H9 (cell line): ENCODE results near the gene USP7. TPM values are rescaled to one million over a fixed set of nuclear protein-coding genes. Genes with fewer than 3 reads are reported as not detected.

Experiments
- DNase-seq: peaks from one replicate; pipeline ENCODE4 v3.0.0-alpha.2; 2017
- H2AFZ ChIP-seq: one replicate; pipeline ENCODE4 v1.6.1; 2013; ENCODE audit warnings: mild to moderate bottlenecking, low read length, control low read depth, moderate library complexity
- H2AK5ac ChIP-seq: 2 replicates; pipeline ENCODE4 v1.6.1; 2013; ENCODE audit warnings: low read length, control low read depth, mixed read lengths; ENCODE audit not compliant: insufficient read length
- H2BK120ac ChIP-seq: one replicate; pipeline ENCODE4 v1.6.1; 2013; ENCODE audit warnings: low read depth, mild to moderate bottlenecking, low read length, control low read depth, inconsistent platforms; ENCODE audit not compliant: poor library complexity, severe bottlenecking
- H2BK12ac ChIP-seq: 2 replicates; pipeline ENCODE4 v1.6.1; 2013; ENCODE audit warnings: low read length, control low read depth, mixed read lengths, low read depth; ENCODE audit not compliant: insufficient read length
- H2BK15ac ChIP-seq: 2 replicates; pipeline ENCODE4 v1.6.1; 2013; ENCODE audit warnings: low read depth, low read length, control low read depth
- H2BK20ac ChIP-seq: one replicate; pipeline ENCODE4 v1.6.1; 2013; ENCODE audit warnings: low read depth, mild to moderate bottlenecking, low read length, control low read depth, inconsistent platforms; ENCODE audit not compliant: poor library complexity, severe bottlenecking
- H2BK5ac ChIP-seq: 2 replicates; pipeline ENCODE4 v1.6.1; 2013; ENCODE audit warnings: low read length, control low read depth, mixed read lengths; ENCODE audit not compliant: insufficient read length
- H3K14ac ChIP-seq: 2 replicates; pipeline ENCODE4 v1.6.1; 2013; ENCODE audit warnings: low read length, control low read depth; ENCODE audit not compliant: insufficient read depth
- H3K18ac ChIP-seq: 2 replicates; pipeline ENCODE4 v1.6.1; 2013; ENCODE audit warnings: low read depth, mild to moderate bottlenecking, mixed read lengths, low read length, control low read depth; ENCODE audit not compliant: insufficient read length
- H3K23ac ChIP-seq: 2 replicates; pipeline ENCODE4 v1.6.1; 2013; ENCODE audit warnings: low read length, control low read depth, mixed read lengths, low read depth; ENCODE audit not compliant: insufficient read length
- H3K23me2 ChIP-seq: 2 replicates; pipeline ENCODE4 v1.6.1; 2013; ENCODE audit warnings: low read depth, mild to moderate bottlenecking, mixed read lengths, low read length, control low read depth; ENCODE audit not compliant: insufficient read length, poor library complexity, severe bottlenecking
- H3K27ac ChIP-seq: 2 replicates; pipeline ENCODE4 v1.5.1; 2013; ENCODE audit warnings: low read length, control low read depth, mixed read lengths, low read depth; ENCODE audit not compliant: insufficient read length
- H3K27me3 ChIP-seq: 2 replicates; pipeline ENCODE4 v1.6.1; 2013; ENCODE audit warnings: low read length, control low read depth, inconsistent platforms; ENCODE audit not compliant: insufficient read depth
- H3K4ac ChIP-seq: 2 replicates; pipeline ENCODE4 v1.6.1; 2013; ENCODE audit warnings: low read depth, mild to moderate bottlenecking, control low read depth, inconsistent platforms, low read length, moderate library complexity
- H3K4me1 ChIP-seq: 2 replicates; pipeline ENCODE4 v1.6.1; 2013; ENCODE audit warnings: low read length, control low read depth, inconsistent platforms; ENCODE audit not compliant: insufficient read depth
- H3K4me2 ChIP-seq: 2 replicates; pipeline ENCODE4 v1.6.1; 2013; ENCODE audit warnings: low read length, control low read depth, mixed read lengths; ENCODE audit not compliant: insufficient read length, insufficient read depth
- H3K56ac ChIP-seq: 2 replicates; pipeline ENCODE4 v1.6.1; 2013; ENCODE audit warnings: low read depth, mild to moderate bottlenecking, mixed read lengths, low read length, control low read depth; ENCODE audit not compliant: insufficient read length
- H3K79me1 ChIP-seq: 2 replicates; pipeline ENCODE4 v1.6.1; 2013; ENCODE audit warnings: low read depth, mild to moderate bottlenecking, moderate library complexity, low read length, control low read depth, inconsistent platforms; ENCODE audit not compliant: insufficient read depth, poor library complexity, severe bottlenecking
- H3K79me2 ChIP-seq: 2 replicates; pipeline ENCODE4 v1.6.1; 2013; ENCODE audit warnings: low read length, control low read depth, inconsistent platforms; ENCODE audit not compliant: insufficient read depth
- H3K9ac ChIP-seq: 2 replicates; pipeline ENCODE4 v1.6.1; 2013; ENCODE audit warnings: low read length, control low read depth, mixed read lengths; ENCODE audit not compliant: insufficient read length; ENCODE audit errors: extremely low read depth
- H3K9me3 ChIP-seq: one replicate; pipeline ENCODE4 v1.6.1; 2013; ENCODE audit warnings: low read depth, low read length, inconsistent platforms; ENCODE audit not compliant: control insufficient read depth
- H3T11ph ChIP-seq: one replicate; pipeline ENCODE4 v1.6.1; 2013; ENCODE audit warnings: mild to moderate bottlenecking, low read length, control low read depth, inconsistent platforms
- H4K20me1 ChIP-seq: one replicate; pipeline ENCODE4 v1.6.1; 2013; ENCODE audit not compliant: control insufficient read depth, insufficient read length, insufficient read depth
- H4K5ac ChIP-seq: 2 replicates; pipeline ENCODE4 v1.6.1; 2013; ENCODE audit warnings: low read depth, mild to moderate bottlenecking, mixed read lengths, low read length, control low read depth; ENCODE audit not compliant: insufficient read length
- H4K8ac ChIP-seq: replicated peaks from 2 replicates; pipeline ENCODE4 v1.6.1; 2013; ENCODE audit warnings: low read length, control low read depth, mixed read lengths, low read depth; ENCODE audit not compliant: insufficient read length
- H4K91ac ChIP-seq: 2 replicates; pipeline ENCODE4 v1.6.1; 2013; ENCODE audit warnings: low read depth, mild to moderate bottlenecking, moderate library complexity, mixed read lengths, low read length, control low read depth; ENCODE audit not compliant: insufficient read length
- H3K27ac Mint-ChIP-seq, 3 experiments: 2 replicates in 2 of 3; 3 replicates in 1 of 3; pipeline ENCODE4 v1.8.0; 2020 to 2021; ENCODE audit warnings: mixed read lengths in 3 of 3, mild to moderate bottlenecking in 1 of 3, moderate library complexity in 1 of 3
- H3K27me3 Mint-ChIP-seq: 2 replicates; pipeline ENCODE4 v1.8.0; 2021; ENCODE audit warnings: low read depth, mild to moderate bottlenecking, moderate library complexity, mixed read lengths
- H3K36me3 Mint-ChIP-seq, 3 experiments: 2 replicates in 2 of 3; 3 replicates in 1 of 3; pipeline ENCODE4 v1.8.0; 2020 to 2021; ENCODE audit warnings: low read depth in 3 of 3, mixed read lengths in 3 of 3; ENCODE audit not compliant: insufficient read depth in 1 of 3
- H3K4me1 Mint-ChIP-seq, 2 experiments: 2 replicates each; pipeline ENCODE4 v1.8.0; 2020; ENCODE audit warnings: mixed read lengths in 2 of 2
- H3K4me3 Mint-ChIP-seq, 2 experiments: 2 replicates in 1 of 2; 3 replicates in 1 of 2; pipeline ENCODE4 v1.8.0; 2020 to 2021; ENCODE audit warnings: mild to moderate bottlenecking in 2 of 2, mixed read lengths in 2 of 2, moderate library complexity in 1 of 2
- H3K9me3 Mint-ChIP-seq, 2 experiments: 2 replicates in 1 of 2; 3 replicates in 1 of 2; pipeline ENCODE4 v1.8.0; 2020; ENCODE audit warnings: mild to moderate bottlenecking in 2 of 2, mixed read lengths in 2 of 2, moderate library complexity in 1 of 2
- CTCF ChIP-seq: fragments of 200-600 bp; sonication (generic); conservative IDR thresholded peaks from 3 replicates; pipeline ENCODE4 v1.8.0; 2021; ENCODE audit warnings: antibody characterized with exemption, mild to moderate bottlenecking
- WGBS: extraction: QIAGEN DNeasy Blood & Tissue Kit; methylation state at CpG from one replicate; pipeline ENCODE4 v1.1.7; 2013; ENCODE audit warnings: missing lambda C conversion rate, low lambda C conversion rate, mixed read lengths; ENCODE audit not compliant: insufficient read length; ENCODE audit errors: extremely low coverage; 5-methylcytosine and 5-hydroxymethylcytosine counted together
- total RNA-seq: library from RNA; stranded (reverse); gene quantifications from 2 replicates; pipeline ENCODE4 v1.2.1, GENCODE V29; 2021

The USP7 gene
- total RNA-seq, 1 experiment from 2014 or later = 192 TPM

- no peak for TF ChIP-seq CTCF
- Histone ChIP-seq H3K27ac (no peak overlapping the region), H3K79me2 (peaks cover 26% of the 10 kb centered on the region; the same call in 1 of the 2 replicates), H2BK15ac (no peak overlapping the region), H2BK12ac (no peak overlapping the region), H3K27me3 (no peaks in the 10 kb centered on the region), H3K18ac (no peak overlapping the region), H3K4me1 (no peaks in the 10 kb centered on the region), H4K91ac (no peak overlapping the region), H2AK5ac (no peak overlapping the region), H3T11ph (no peak overlapping the region), H3K23me2 (no peaks in the 10 kb centered on the region), H4K5ac (no peak overlapping the region), H2BK20ac (no peak overlapping the region), H4K8ac (no peak overlapping the region), H2AFZ (no peak overlapping the region), H3K9ac (no peak overlapping the region), H3K14ac (no peak overlapping the region), H3K56ac (no peak overlapping the region), H4K20me1 (no peaks in the 10 kb centered on the region), H2BK5ac (no peak overlapping the region), H2BK120ac (no peak overlapping the region), H3K79me1 (peaks cover 2% of the 10 kb centered on the region), H3K9me3 (no peaks in the 10 kb centered on the region), H3K23ac (no peak overlapping the region), H3K4ac (no peak overlapping the region), H3K4me2 (no peak overlapping the region)
- Mint-ChIP-seq H3K4me1 (peaks cover 6 to 9% of the 10 kb centered on the region in 2 experiments), H3K4me3 (no peak overlapping the region), H3K27ac (peak overlapping the region in 2 of 3 experiments; percentile 34 to 55; a peak in 3 of 7 replicates), H3K9me3 (no peaks in the 10 kb centered on the region), H3K27me3 (no peaks in the 10 kb centered on the region), H3K36me3 (peaks cover 47 to 79% (median 60%) of the 10 kb centered on the region in 3 experiments; a peak in 6 of 7 replicates)
- no peak for DNase-seq
- no CpG with 5 or more reads among the region's 7 CpGs for WGBS
Measured at GRCh38 chr16:8925455-8925854, 38.3 kb downstream of the USP7 start.
